ENCODE measurements around the gene AGAP1.

The AGAP1 gene

GRCh38 chr2:236158969-236159777 is 665.3 kb downstream of the AGAP1 start:
- no peak for DNase-seq

DNA sequence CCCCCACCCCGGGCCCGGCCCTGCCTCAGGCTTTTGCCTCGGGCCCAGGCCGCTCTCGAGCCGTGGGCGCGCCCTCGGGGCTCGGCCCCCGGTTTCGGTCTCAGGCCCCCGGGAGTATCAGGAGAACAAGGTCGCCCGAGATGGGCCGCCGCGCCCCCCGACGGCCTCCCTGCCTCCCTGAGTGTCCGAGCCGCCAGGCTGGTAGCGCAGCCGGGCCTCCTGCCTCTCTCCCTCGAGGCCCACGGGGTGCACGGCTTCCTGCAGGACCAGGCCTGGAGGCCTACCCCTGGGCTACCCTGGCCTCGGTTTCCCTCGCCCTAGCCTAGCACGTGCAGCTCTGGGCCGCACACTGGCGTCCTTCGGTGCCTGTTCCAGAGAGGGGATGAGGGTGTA is 665.9 kb downstream of the AGAP1 start:
- no peak for DNase-seq

GRCh38 chr2:236160366-236161081 is 666.7 kb downstream of the AGAP1 start:
- no peak for DNase-seq

GRCh38 chr2:236161082-236161462 is 667.2 kb downstream of the AGAP1 start:
- DNase-seq: no peak

DNA sequence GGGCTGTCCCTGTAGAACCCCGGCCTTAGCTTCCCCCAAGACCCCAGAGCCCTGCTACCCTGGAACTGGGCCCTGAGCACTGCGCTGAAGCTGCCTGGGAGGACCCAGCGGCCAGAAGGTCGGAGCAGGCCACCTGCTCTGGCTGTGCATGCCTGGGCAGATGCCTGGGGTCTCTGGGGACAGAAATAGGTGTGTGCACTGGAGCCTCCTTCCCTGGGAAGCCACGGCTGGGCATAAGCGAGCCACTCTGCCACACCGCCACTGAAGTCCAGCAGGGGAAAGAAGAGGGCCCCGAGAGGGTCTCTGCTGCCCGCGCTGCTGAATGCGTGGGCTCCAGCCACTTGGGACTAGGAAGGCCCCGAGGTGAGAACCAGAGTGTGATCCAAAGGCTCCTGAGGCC is 667.7 kb downstream of the AGAP1 start:
- DNase-seq: no peak

- no peak for DNase-seq
Observed at GRCh38 chr2:236162031-236162845, 668.4 kb downstream of the AGAP1 start.

- DNase-seq: no peak
Observed at GRCh38 chr2:236162882-236163470, 669.1 kb downstream of the AGAP1 start.

DNA sequence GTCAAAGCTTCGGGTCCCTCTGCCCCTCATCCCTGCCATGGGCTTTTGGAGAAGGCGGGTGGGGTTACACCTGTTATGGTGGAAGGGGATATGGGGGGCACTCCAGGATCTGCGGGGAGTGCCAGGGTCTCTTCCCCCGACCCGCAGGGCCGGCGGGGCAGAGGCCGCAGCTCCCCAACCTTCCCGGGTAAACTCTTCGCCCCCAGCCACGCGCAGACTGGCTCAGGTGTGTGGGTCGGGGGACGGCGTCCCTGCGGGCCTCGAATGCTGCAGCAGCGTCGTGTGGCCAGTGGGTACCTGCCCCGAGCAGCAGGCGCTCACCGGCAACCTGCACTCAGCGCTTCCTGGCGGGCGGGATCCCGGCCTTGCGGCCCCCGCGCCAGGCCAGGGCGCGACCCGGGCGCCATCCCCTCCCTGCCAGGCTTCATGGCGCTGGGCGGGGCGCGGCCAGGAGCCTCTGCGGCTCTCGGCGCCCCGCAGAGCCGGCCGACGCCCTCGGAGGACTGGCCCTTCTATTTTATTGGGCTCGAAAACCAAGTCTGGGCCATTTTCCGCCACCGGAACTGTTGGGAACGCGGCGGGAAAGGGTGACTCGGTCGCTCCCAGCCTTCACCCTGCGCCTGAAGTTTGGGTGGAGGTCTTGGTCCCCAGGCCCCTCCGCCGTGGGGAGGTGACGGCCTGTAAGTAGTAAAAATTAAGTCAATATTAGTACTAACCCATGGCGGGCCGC is 669.8 kb downstream of the AGAP1 start:
- DNase-seq: no peak

GRCh38 chr2:236164201-236164924 is 670.5 kb downstream of the AGAP1 start:
- DNase-seq: no peak

GRCh38 chr2:236164925-236165841 is 671.3 kb downstream of the AGAP1 start:
- no peak for DNase-seq

DNA sequence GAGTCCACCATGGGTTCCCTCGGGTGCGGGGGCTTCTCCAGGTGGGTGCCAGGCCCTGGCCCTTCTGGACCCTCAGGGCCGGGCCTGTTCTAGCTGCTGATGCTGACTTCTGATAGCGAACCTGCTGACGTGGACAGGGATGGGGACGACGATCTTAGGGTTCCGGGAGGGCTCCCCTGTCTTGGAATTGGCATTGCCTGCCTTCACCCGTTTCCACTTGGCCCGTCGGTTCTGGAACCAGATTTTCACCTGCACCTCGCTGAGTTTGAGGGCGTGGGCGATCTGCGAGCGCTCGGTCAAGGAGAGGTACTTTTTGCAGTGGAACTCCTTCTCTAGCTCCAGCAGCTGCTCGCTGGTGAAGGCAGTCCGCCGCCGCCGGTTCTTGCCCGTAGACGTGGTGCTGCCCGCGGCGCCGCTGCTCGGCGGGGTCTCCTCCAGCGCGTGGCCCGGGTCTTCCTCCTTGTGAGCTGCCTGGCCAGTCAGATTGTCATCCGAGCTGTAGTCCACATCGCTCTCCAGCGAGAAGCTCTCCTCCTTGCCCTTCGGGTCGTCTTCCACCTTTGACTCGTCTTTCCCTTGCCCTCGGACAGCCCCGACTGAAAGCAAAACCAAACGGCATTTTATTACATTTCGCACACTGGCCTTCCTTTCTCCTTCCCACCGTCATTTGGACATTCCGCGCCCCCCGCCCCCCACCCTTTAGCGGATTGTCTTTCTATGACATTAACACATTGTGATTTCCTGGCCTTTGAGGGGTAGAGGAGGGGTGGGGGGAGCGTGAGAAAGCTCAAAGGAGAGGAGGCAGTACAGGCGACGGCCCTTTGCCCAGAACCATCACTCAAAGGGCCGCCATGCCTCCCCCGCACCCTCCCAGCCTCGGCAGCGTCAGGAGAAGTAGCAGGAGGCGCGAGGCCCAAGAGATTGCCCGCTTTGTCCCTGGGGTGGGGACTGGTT is 672.3 kb downstream of the AGAP1 start:
- no peak for DNase-seq

GRCh38 chr2:236166796-236167296 is 673.0 kb downstream of the AGAP1 start:
- no peak for DNase-seq

- no peak for DNase-seq
Observed at GRCh38 chr2:236167297-236168109, 673.7 kb downstream of the AGAP1 start.

- DNase-seq: no peak
Observed at GRCh38 chr2:236168110-236169080, 674.6 kb downstream of the AGAP1 start, which contains the start of gene GBX2. TSS of gene GBX2 (minus strand) at chr2:236168386. CDS start at chr2:236167971, 415 bp downstream.

DNA sequence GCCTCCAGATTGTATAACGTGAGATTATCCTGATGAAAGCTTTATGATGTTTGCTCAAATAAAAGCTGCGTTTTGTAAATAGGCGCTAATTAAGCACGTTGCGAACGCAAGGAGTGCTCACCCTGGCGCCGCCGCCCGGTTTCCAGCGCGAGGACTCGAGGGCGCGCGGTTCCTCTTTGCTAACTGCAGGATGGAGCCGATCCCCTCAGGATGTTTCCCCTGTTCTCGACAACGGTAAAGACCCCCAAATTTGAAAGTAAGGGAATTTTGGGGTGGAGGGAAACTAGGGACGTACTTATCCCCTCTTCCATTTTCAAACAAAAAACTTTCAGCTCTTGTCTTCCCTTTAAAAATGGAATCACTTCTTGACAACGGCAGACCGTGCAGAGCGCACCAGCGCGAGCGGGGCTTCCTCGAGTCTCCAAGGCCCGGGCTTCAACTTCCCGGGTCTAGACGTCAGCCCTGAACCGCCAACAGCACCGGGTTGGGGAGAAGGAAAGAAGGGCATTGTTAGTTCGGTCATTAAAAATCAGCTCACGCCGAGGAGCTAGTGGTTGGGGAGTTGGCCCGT is 675.4 kb downstream of the AGAP1 start:
- DNase-seq: no peak
